BLaER1 (cell line): ENCODE measurements around the gene NOC2L.
A peak's percentile ranks its signal among the peaks of the same experiment; 100 is the strongest.

Source experiments
- H3K27ac ChIP-seq: shearing (Covaris generic); formaldehyde crosslinking; 2 replicates; pipeline ENCODE4 v1.8.1; 2022
- H3K27me3 ChIP-seq: shearing (Covaris generic); formaldehyde crosslinking; 2 replicates; pipeline ENCODE4 v1.8.1; 2022
- H3K36me3 ChIP-seq: shearing (Covaris generic); formaldehyde crosslinking; 2 replicates; pipeline ENCODE4 v1.8.1; 2022
- H3K4me1 ChIP-seq: shearing (Covaris generic); formaldehyde crosslinking; 2 replicates; pipeline ENCODE4 v1.8.1; 2022
- H3K4me2 ChIP-seq: shearing (Covaris generic); formaldehyde crosslinking; 2 replicates; pipeline ENCODE4 v1.8.1; 2022
- H3K4me3 ChIP-seq: shearing (Covaris generic); formaldehyde crosslinking; 2 replicates; pipeline ENCODE4 v1.8.1; 2022
- H3K9ac ChIP-seq: shearing (Covaris generic); formaldehyde crosslinking; 2 replicates; pipeline ENCODE4 v1.8.1; 2022
- H3K9me3 ChIP-seq: shearing (Covaris generic); formaldehyde crosslinking; 2 replicates; pipeline ENCODE4 v1.8.1; 2022
- H4K20me1 ChIP-seq: shearing (Covaris generic); formaldehyde crosslinking; 2 replicates; pipeline ENCODE4 v1.8.1; 2022
- Cebpa-rat ChIP-seq: shearing (Covaris generic); IDR thresholded peaks from 2 replicates; pipeline ENCODE4 v1.8.1; 2022

The NOC2L gene

GRCh38 chr1:962381-963300 lies 3.6 kb upstream of the NOC2L start:
- Histone ChIP-seq H3K4me2 (no peak overlapping the region), H3K9me3 (no peaks in the 10 kb centered on the region), H3K4me1 (peaks cover 45% of the 10 kb centered on the region), H3K9ac (no peak overlapping the region), H3K27ac (no peak overlapping the region), H4K20me1 (peaks cover 28% of the 10 kb centered on the region), H3K27me3 (peaks cover 16% of the 10 kb centered on the region; the same call in 1 of the 2 replicates), H3K36me3 (peaks cover 31% of the 10 kb centered on the region), H3K4me3 (no peak overlapping the region)
- TF ChIP-seq Cebpa-rat, result no peak

GRCh38 chr1:961132-961669 lies 2.1 kb upstream of the NOC2L start:
- peaks cover 41% of the 10 kb centered on the region for H4K20me1 ChIP-seq
- peak overlapping the region; percentile 86 for H3K9ac ChIP-seq
- peak overlapping the region; percentile 87 for H3K4me2 ChIP-seq
- H3K4me3 ChIP-seq, result peak overlapping the region; percentile 98
- H3K27ac ChIP-seq, result peak overlapping the region; percentile 84
- peaks cover 47% of the 10 kb centered on the region for H3K4me1 ChIP-seq
- no peak for TF ChIP-seq Cebpa-rat
- H3K27me3 ChIP-seq, result peaks cover 11% of the 10 kb centered on the region; the same call in 1 of the 2 replicates
- no peaks in the 10 kb centered on the region for H3K9me3 ChIP-seq
- H3K36me3 ChIP-seq, result peaks cover 46% of the 10 kb centered on the region

GRCh38 chr1:960363-961131 lies 1.5 kb upstream of the NOC2L start, which contains the start of gene KLHL17:
TSS of gene KLHL17 (plus strand) at chr1:960584. CDS start at chr1:960694, 110 bp downstream.
- peak within 1 kb of the TSS; percentile 84 for H3K27ac ChIP-seq
- H4K20me1 ChIP-seq, result peaks cover 41% of the 10 kb centered on the region
- TF ChIP-seq Cebpa-rat, result no peak
- H3K9me3 ChIP-seq, result no peaks in the 10 kb centered on the region
- peaks cover 6% of the 10 kb centered on the region; the same call in 1 of the 2 replicates for H3K27me3 ChIP-seq
- H3K4me2 ChIP-seq, result peak within 1 kb of the TSS; percentile 87
- peak within 1 kb of the TSS; percentile 86 for H3K9ac ChIP-seq
- peaks cover 51% of the 10 kb centered on the region for H3K36me3 ChIP-seq
- H3K4me3 ChIP-seq, result peak within 1 kb of the TSS; percentile 98
- peaks cover 48% of the 10 kb centered on the region for H3K4me1 ChIP-seq

- H3K27me3 ChIP-seq, result peaks cover 6% of the 10 kb centered on the region; the same call in 1 of the 2 replicates
- H3K9ac ChIP-seq, result peak overlapping the region; percentile 86
- peaks cover 48% of the 10 kb centered on the region for H4K20me1 ChIP-seq
- peak overlapping the region; percentile 87 for H3K4me2 ChIP-seq
- no peaks in the 10 kb centered on the region for H3K9me3 ChIP-seq
- no peak for TF ChIP-seq Cebpa-rat
- H3K4me1 ChIP-seq, result peaks cover 51% of the 10 kb centered on the region
- H3K36me3 ChIP-seq, result peaks cover 51% of the 10 kb centered on the region
- peak overlapping the region; percentile 98 for H3K4me3 ChIP-seq
- H3K27ac ChIP-seq, result peak overlapping the region; percentile 84
Observed at GRCh38 chr1:959731-960362, 791 bp upstream of the NOC2L start.

DNA sequence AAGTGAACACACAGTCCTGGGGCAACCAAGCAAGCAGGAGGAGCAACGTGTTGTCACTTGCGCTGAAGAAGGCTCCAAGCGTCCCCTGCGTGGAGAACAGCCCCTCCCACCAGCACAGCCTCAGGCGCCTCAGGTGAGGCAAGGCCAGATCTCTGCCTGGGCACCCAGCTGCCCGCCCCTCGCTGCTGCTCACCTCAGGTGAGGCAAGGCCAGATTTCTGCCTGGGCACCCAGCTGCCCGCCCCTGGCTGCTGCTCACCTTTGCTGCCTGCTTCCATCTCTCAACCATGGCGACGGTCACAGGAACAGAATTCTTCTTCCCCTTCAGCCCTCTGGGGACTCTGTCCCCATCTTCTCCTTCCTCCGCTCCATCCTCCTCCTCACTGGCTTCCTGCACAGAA lies 2.4 kb downstream of the NOC2L start:
- Histone ChIP-seq H3K9ac (no peak overlapping the region), H3K4me1 (peaks cover 50% of the 10 kb centered on the region), H3K4me2 (peak overlapping the region; percentile 87), H3K4me3 (no peak overlapping the region), H4K20me1 (peaks cover 78% of the 10 kb centered on the region), H3K27me3 (peaks cover 6% of the 10 kb centered on the region; the same call in 1 of the 2 replicates), H3K27ac (no peak overlapping the region), H3K36me3 (peaks cover 60% of the 10 kb centered on the region), H3K9me3 (no peaks in the 10 kb centered on the region)
- TF ChIP-seq Cebpa-rat, result no peak

DNA sequence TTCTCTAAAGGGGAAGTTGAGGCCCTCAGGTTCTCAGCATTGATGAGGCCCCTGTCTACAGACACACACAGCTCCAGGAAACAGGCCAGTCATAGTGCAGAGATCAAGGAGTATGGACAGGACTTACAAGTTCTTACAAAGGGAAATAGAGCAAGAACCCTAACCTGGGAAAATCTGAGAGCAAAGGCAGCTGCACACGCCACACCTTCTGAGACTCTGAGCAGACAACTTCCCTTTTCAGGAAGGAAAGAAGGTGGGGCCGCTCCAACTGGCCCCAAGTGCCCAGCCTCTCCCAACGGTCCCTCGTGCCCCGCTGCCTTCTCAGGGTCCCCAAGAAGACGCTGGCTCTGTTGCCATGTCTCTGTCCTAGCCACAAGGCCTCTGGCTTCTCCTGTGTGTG lies 3.6 kb downstream of the NOC2L start:
- H3K27ac ChIP-seq, result no peak overlapping the region
- H4K20me1 ChIP-seq, result peaks cover 84% of the 10 kb centered on the region
- peaks cover 6% of the 10 kb centered on the region; the same call in 1 of the 2 replicates for H3K27me3 ChIP-seq
- no peaks in the 10 kb centered on the region for H3K9me3 ChIP-seq
- H3K4me1 ChIP-seq, result peaks cover 44% of the 10 kb centered on the region
- H3K36me3 ChIP-seq, result peaks cover 71% of the 10 kb centered on the region
- no peak overlapping the region for H3K9ac ChIP-seq
- no peak for TF ChIP-seq Cebpa-rat
- no peak overlapping the region for H3K4me2 ChIP-seq
- no peak overlapping the region for H3K4me3 ChIP-seq

DNA sequence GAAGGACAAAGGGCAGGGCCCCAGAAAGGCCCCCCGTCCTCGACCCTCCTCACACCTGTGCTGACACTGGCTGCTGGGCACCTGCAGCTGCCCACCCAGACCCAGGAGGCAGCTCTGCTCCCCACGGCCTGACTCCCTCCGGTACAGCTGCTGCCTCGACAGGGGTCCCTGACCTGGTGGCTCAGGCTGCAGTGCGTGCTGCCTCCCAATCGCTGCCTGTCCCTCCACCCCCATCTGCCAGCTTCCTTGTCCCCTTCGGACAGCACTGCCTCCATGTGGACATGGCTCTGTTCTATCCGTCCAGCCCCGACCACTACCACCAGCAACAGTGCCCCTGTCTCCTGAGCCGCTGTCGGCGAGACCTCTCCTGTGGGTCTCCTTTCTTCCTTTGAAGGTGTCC lies 4.1 kb downstream of the NOC2L start:
- no peak overlapping the region for H3K27ac ChIP-seq
- H3K4me2 ChIP-seq, result no peak overlapping the region
- no peak for TF ChIP-seq Cebpa-rat
- H3K36me3 ChIP-seq, result peaks cover 77% of the 10 kb centered on the region
- no peak overlapping the region for H3K4me3 ChIP-seq
- H4K20me1 ChIP-seq, result peaks cover 90% of the 10 kb centered on the region
- H3K9me3 ChIP-seq, result no peaks in the 10 kb centered on the region
- H3K4me1 ChIP-seq, result peaks cover 41% of the 10 kb centered on the region
- H3K27me3 ChIP-seq, result peaks cover 6% of the 10 kb centered on the region; the same call in 1 of the 2 replicates
- no peak overlapping the region for H3K9ac ChIP-seq

- peaks cover 89% of the 10 kb centered on the region for H3K36me3 ChIP-seq
- no peak overlapping the region for H3K4me3 ChIP-seq
- no peaks in the 10 kb centered on the region for H3K27me3 ChIP-seq
- peaks cover 33% of the 10 kb centered on the region for H3K4me1 ChIP-seq
- peaks cover 99% of the 10 kb centered on the region for H4K20me1 ChIP-seq
- TF ChIP-seq Cebpa-rat, result no peak
- no peak overlapping the region for H3K4me2 ChIP-seq
- H3K27ac ChIP-seq, result no peak overlapping the region
- H3K9ac ChIP-seq, result no peak overlapping the region
- H3K9me3 ChIP-seq, result no peaks in the 10 kb centered on the region
Observed at GRCh38 chr1:953524-954320, 5.3 kb downstream of the NOC2L start.
